ENCODE measurements around the gene ZNF181. TPM values are rescaled to one million over a fixed set of nuclear protein-coding genes. Genes with fewer than 3 reads are reported as not detected.

ZNF181 gene
- total and polyA plus RNA-seq, 9 donors, result 15.0 to 39.2 (median 23.3) TPM

DNA sequence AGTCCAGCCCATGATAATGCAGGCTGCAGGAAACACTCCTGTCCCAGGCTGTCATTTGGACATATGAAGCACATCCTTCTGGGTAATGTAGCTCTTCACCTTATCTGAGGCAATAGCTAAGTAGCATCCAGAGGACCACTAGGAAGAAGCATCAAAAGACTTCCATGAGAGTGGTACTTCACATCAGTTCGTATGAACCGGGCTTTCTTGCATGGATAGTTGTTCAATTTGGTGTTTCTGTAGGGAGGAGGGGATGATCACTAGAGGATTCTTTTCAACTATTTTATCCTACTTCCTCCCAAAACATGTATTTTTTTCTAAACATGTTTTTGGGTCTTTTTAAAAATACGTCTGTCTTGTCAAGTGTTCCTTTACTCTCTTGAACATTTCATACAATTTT lies 43.7 kb upstream of the ZNF181 start:
- Histone ChIP-seq H3K27ac (no peak overlapping the region), H3K36me3 (no peaks in the 10 kb centered on the region), H3K4me1 (ENCODE audit: insufficient read depth) (no peaks in the 10 kb centered on the region), H3K4me3 (no peak overlapping the region), H3K9me3 (no peaks in the 10 kb centered on the region), H3K27me3 (no peaks in the 10 kb centered on the region)
- DNase-seq, result no peak
- 78 to 84% (median 81%) methylated on average over 3 of the region's 3 CpGs for WGBS, 3 donors
- TF ChIP-seq, protein P1, sequence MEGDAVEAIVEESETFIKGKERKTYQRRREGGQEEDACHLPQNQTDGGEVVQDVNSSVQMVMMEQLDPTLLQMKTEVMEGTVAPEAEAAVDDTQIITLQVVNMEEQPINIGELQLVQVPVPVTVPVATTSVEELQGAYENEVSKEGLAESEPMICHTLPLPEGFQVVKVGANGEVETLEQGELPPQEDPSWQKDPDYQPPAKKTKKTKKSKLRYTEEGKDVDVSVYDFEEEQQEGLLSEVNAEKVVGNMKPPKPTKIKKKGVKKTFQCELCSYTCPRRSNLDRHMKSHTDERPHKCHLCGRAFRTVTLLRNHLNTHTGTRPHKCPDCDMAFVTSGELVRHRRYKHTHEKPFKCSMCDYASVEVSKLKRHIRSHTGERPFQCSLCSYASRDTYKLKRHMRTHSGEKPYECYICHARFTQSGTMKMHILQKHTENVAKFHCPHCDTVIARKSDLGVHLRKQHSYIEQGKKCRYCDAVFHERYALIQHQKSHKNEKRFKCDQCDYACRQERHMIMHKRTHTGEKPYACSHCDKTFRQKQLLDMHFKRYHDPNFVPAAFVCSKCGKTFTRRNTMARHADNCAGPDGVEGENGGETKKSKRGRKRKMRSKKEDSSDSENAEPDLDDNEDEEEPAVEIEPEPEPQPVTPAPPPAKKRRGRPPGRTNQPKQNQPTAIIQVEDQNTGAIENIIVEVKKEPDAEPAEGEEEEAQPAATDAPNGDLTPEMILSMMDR (IDR thresholded peaks at IDR 0.05), result no peak
- no peak for TF ChIP-seq POLR2A (IDR thresholded peaks at IDR 0.05)
- no peak for TF ChIP-seq EP300 (IDR thresholded peaks at IDR 0.05)
- intact Hi-C loops (cut with DNase I), result no loop called here

DNA sequence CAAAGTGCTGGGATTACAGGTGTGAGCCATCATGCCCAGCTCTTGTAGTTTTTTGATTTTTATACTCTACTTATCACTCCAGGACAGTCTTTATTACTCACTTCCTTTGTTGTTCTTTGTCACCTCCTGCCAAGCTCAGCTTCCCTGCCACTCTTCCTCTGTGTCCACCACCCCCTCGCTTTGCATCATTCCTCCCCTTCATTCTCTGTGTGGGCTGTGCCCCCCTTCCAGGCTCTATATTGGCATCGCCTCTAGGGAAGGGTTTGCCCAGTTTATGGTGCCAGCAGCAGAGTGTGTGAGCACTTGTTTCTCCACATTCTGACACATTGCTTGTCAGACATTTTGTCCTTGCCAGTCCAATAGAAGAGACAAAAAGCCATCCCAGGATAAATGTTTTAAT lies 41.5 kb upstream of the ZNF181 start:
- no peak for DNase-seq
- no peaks in the 10 kb centered on the region for H3K27me3 ChIP-seq
- 38 to 47% (median 46%) methylated on average over 2 of the region's 2 CpGs for WGBS, 3 donors
- no peaks in the 10 kb centered on the region for H3K36me3 ChIP-seq
- no peaks in the 10 kb centered on the region for H3K4me1 ChIP-seq (ENCODE audit: insufficient read depth)
- intact Hi-C loops (cut with DNase I), result no loop called here
- H3K4me3 ChIP-seq, result no peak overlapping the region
- TF ChIP-seq, protein P1 (IDR thresholded peaks at IDR 0.05), result no peak
- TF ChIP-seq EP300 (IDR thresholded peaks at IDR 0.05) (no peak), POLR2A (IDR thresholded peaks at IDR 0.05) (no peak)
- no peaks in the 10 kb centered on the region for H3K9me3 ChIP-seq
- H3K27ac ChIP-seq, result no peak overlapping the region

DNA sequence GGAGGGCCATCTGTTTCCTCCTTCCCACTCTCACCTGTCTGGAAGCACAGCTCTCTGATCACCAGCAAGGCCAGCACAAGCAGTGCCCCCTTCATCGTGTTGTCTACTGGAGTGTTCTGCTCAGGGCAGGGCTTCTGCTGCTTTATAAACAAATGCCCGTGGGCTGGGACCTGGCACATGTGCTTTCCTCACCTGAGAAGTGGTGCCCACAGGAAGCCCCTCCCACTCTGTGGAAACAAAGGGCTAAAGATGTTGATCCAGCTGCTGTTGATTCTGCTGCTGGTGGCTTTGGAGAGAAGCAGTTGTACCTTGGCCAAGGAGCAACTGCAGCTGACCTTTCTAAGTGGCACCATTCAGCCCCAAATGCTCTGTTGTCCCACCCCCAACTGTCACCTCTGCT lies 26.4 kb upstream of the ZNF181 start:
- Histone ChIP-seq H3K27me3 (no peaks in the 10 kb centered on the region), H3K27ac (no peak overlapping the region), H3K9me3 (peaks cover 0 to 8% of the 10 kb centered on the region in 2 donors), H3K4me3 (no peak overlapping the region), H3K4me1 (ENCODE audit: insufficient read depth) (no peaks in the 10 kb centered on the region), H3K36me3 (no peaks in the 10 kb centered on the region)
- 72 to 78% (median 74%) methylated on average over 2 of the region's 2 CpGs for WGBS, 3 donors
- no peak for DNase-seq
- intact Hi-C loops (cut with DNase I), result loop anchor here in 1 of 4 donors (10.0 kb wide), 1 partner anchor 203 kb away; no protein-coding TSS in a partner anchor
- TF ChIP-seq, protein P1 (IDR thresholded peaks at IDR 0.05), result no peak
- TF ChIP-seq POLR2A (IDR thresholded peaks at IDR 0.05), result no peak
- TF ChIP-seq EP300 (IDR thresholded peaks at IDR 0.05), result no peak

DNA sequence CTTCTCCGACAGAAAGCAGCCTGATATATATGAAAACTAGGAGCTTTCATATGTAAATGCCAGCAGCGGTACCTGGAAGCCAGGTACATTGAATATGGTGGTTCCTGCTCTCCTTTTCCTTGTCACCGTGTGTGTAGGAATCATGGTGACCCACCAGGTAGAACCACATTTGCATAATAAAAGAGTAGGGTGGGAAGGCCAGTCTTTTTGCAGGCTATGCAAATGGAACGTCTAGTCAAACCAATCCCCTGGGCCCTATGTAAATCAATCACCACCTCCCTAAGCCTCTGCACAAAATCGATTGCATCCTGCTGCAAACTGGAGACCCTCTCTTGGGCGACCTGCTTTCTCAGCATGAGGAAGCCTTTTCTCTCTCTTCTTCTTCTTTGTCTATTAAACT lies 22.2 kb upstream of the ZNF181 start:
- DNase-seq, result no peak
- Histone ChIP-seq H3K36me3 (no peaks in the 10 kb centered on the region), H3K27ac (no peak overlapping the region), H3K4me3 (no peak overlapping the region), H3K9me3 (peaks cover 4% of the 10 kb centered on the region in 2 donors), H3K4me1 (ENCODE audit: insufficient read depth) (no peaks in the 10 kb centered on the region), H3K27me3 (no peaks in the 10 kb centered on the region)
- intact Hi-C loops (cut with DNase I), result loop anchor here in 2 of 4 donors (5.0 to 10.0 kb wide), 2 partner anchors 75 to 927 kb away; no protein-coding TSS in a partner anchor
- 71 to 79% (median 77%) methylated on average over 6 of the region's 6 CpGs for WGBS, 3 donors
- TF ChIP-seq, protein P1 (IDR thresholded peaks at IDR 0.05), result no peak
- TF ChIP-seq EP300 (IDR thresholded peaks at IDR 0.05) (no peak), POLR2A (IDR thresholded peaks at IDR 0.05) (no peak)

Data from ovary (tissue), 9 donors.